Colon (tissue), 2 donors: ENCODE measurements around the gene INTS1.

ENCODE experiments used
- FAIRE-seq: peaks from 2 replicates; lab custom pipeline; 2012; peaks lifted over from hg19 to GRCh38; lab: Jason Lieb, UNC
- donor health status: control.
- donor health status: control.

INTS1 gene

GRCh38 chr7:1541431-1542162, 37.4 kb upstream of the INTS1 start:
- no peak for FAIRE-seq

- FAIRE-seq = no peak
Measured at GRCh38 chr7:1540776-1541271, 36.6 kb upstream of the INTS1 start.

- FAIRE-seq = no peak
Measured at GRCh38 chr7:1539882-1540775, 35.9 kb upstream of the INTS1 start.

GRCh38 chr7:1539181-1539881, 35.1 kb upstream of the INTS1 start:
- FAIRE-seq = no peak

- no peak for FAIRE-seq
Measured at GRCh38 chr7:1538544-1539180, 34.5 kb upstream of the INTS1 start.

GRCh38 chr7:1537535-1538412, 33.6 kb upstream of the INTS1 start:
- FAIRE-seq = no peak

- FAIRE-seq = no peak
Measured at GRCh38 chr7:1536743-1537534, 32.8 kb upstream of the INTS1 start.

- no peak for FAIRE-seq
Measured at GRCh38 chr7:1536455-1536742, 32.2 kb upstream of the INTS1 start.

GRCh38 chr7:1535701-1536454, 31.7 kb upstream of the INTS1 start:
- no peak for FAIRE-seq

- FAIRE-seq = no peak
Measured at GRCh38 chr7:1535100-1535458, 30.9 kb upstream of the INTS1 start.

- no peak for FAIRE-seq
Measured at GRCh38 chr7:1534330-1535099, 30.3 kb upstream of the INTS1 start.

GRCh38 chr7:1533547-1534329, 29.5 kb upstream of the INTS1 start:
- no peak for FAIRE-seq

GRCh38 chr7:1533255-1533546, 29.0 kb upstream of the INTS1 start:
- FAIRE-seq = no peak

GRCh38 chr7:1532456-1533254, 28.5 kb upstream of the INTS1 start:
- peak; percentile 90 for FAIRE-seq

GRCh38 chr7:1531979-1532455, 27.8 kb upstream of the INTS1 start:
- FAIRE-seq = no peak

GRCh38 chr7:1531263-1531978, 27.2 kb upstream of the INTS1 start:
- no peak for FAIRE-seq

GRCh38 chr7:1530946-1531262, 26.7 kb upstream of the INTS1 start:
- no peak for FAIRE-seq
